GM12874 (cell line): ENCODE results near the gene PCGF2.
A peak's percentile ranks its signal among the peaks of the same experiment; 100 is the strongest.

Source experiments
- CTCF ChIP-seq: IDR thresholded peaks from 2 replicates; pipeline ENCODE4 v1.5.1; 2011; ENCODE audit warnings: low read depth, mild to moderate bottlenecking, control low read depth, low read length, moderate library complexity; ENCODE audit not compliant: insufficient read depth

PCGF2 gene

GRCh38 chr17:38703742-38704605 lies 44.2 kb downstream of the PCGF2 start:
- 0 out of 2 replicates have a peak, but pooled peaks have one; percentile 14 for TF ChIP-seq CTCF

- no peak for TF ChIP-seq CTCF
These were observed 45.0 kb downstream of the PCGF2 start for GRCh38 chr17:38702916-38703741.

- no peak for TF ChIP-seq CTCF
These were observed 45.8 kb downstream of the PCGF2 start for GRCh38 chr17:38702166-38702915.

- TF ChIP-seq CTCF: no peak
These were observed 46.5 kb downstream of the PCGF2 start for GRCh38 chr17:38701504-38702165.

- TF ChIP-seq CTCF: no peak
These were observed 49.4 kb downstream of the PCGF2 start for GRCh38 chr17:38698760-38699159.

- no peak for TF ChIP-seq CTCF
These were observed 50.9 kb downstream of the PCGF2 start for GRCh38 chr17:38697061-38697820.
